Esophagus squamous epithelium (tissue), 5 donors: ENCODE measurements around the gene UGT2B15. TPM values are rescaled to one million over a fixed set of nuclear protein-coding genes. Genes with fewer than 3 reads are reported as not detected.
"Not testable (repeated sequence)": the region's sequence is repeated elsewhere in the genome, so short reads cannot be mapped to it uniquely, and the experiment has no call there.

ENCODE experiments used
- DNase-seq: peaks from one replicate; lab custom pipeline; 2025; lab: John Stamatoyannopoulos, UW
- H3K27ac ChIP-seq, 4 donors: fragments of 200-600 bp; sonication (generic); one replicate each; pipeline ENCODE4 v1.5.1; 2016 to 2019; ENCODE audit warnings: mild to moderate bottlenecking in 1 of 4
- H3K27me3 ChIP-seq, 4 donors: fragments of 200-600 bp; sonication (generic); 1 replicate in 3 of 4; 2 replicates in 1 of 4; pipeline versions ENCODE4 v1.5.1 to v1.6.0; 2017 to 2021; ENCODE audit warnings: antibody characterized with exemption in 1 of 4
- H3K36me3 ChIP-seq, 3 donors: fragments of 200-600 bp; sonication (generic); one replicate each; pipeline ENCODE4 v1.5.1; 2016 to 2019
- H3K4me1 ChIP-seq, 3 donors: fragments of 200-600 bp; sonication (generic); one replicate each; pipeline ENCODE4 v1.5.1; 2017 to 2019
- H3K4me3 ChIP-seq, 4 donors: fragments of 200-600 bp; sonication (generic); 1 replicate in 3 of 4; 2 replicates in 1 of 4; pipeline ENCODE4 v1.5.1; 2016 to 2019; ENCODE audit warnings: mild to moderate bottlenecking in 2 of 4, moderate library complexity in 1 of 4
- H3K9me3 ChIP-seq, 3 donors: fragments of 200-600 bp; sonication (generic); one replicate each; pipeline ENCODE4 v1.5.1; 2016 to 2019
- POLR2A ChIP-seq, 4 donors: fragments of 450-650 bp; IDR thresholded peaks; one replicate each; pipeline ENCODE4 v1.6.1; 2017; ENCODE audit warnings: antibody characterized with exemption in 4 of 4, mild to moderate bottlenecking in 4 of 4, moderate library complexity in 3 of 4
- WGBS, 2 donors: methylation state at CpG; one replicate each; pipeline ENCODE4 v1.1.5; 2018; 5-methylcytosine and 5-hydroxymethylcytosine counted together
- intact Hi-C: fragments of 100-400 bp; cut with DNase I; formaldehyde crosslinking; loops from one replicate; pipeline ENCODE4 v1.15.0; 2022
- total RNA-seq, 4 donors: library from RNA; depleted of rRNA; stranded (reverse); fragments of >200 nt; gene quantifications; one replicate each; pipeline ENCODE4 v1.1.0, GENCODE V29; 2016
- TF ChIP-seq, protein P1 (sequence below), 6 experiments: fragments of 450-650 bp in 4 of 6; fragments of 200-600 bp in 2 of 6; sonication (generic) in 2 of 6; IDR thresholded peaks; one replicate each; pipeline ENCODE4 v1.5.1; 2016 to 2019; ENCODE audit warnings: antibody characterized with exemption in 6 of 6, mild to moderate bottlenecking in 4 of 6, moderate library complexity in 4 of 6
- donor health status: DM: yes; HTN: yes; CAD: no.

UGT2B15 gene
- total RNA-seq, 4 donors from 2014 or later = not detected

DNA sequence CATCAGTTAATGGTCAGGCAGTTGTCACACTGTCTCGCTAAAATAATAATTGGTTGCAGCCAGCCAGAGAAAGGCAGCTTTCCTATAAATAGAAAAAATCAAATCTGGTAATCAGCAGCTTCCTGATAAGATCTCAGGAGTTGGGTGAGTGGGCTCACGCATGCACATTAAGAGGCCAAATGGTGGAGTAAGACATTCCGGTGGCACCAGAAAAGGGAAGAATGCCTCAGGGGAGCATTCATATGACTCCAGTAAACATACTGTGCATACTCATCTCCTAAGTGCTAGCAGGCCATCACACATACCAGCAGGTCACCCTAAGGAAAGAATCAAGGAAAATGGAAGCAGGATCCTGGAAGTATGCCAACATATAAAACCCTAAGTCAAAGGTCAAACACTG is 40.1 kb downstream of the UGT2B15 start:
- Histone ChIP-seq H3K4me1 (no peaks in the 10 kb centered on the region), H3K4me3 (no peak overlapping the region), H3K27ac (no peak overlapping the region), H3K36me3 (no peaks in the 10 kb centered on the region), H3K27me3 (no peaks in the 10 kb centered on the region), H3K9me3 (no peaks in the 10 kb centered on the region)
- WGBS, 2 donors = 82 to 90% methylated on average over 3 of the region's 3 CpGs
- intact Hi-C loops = no loop called here
- TF ChIP-seq, protein P1, sequence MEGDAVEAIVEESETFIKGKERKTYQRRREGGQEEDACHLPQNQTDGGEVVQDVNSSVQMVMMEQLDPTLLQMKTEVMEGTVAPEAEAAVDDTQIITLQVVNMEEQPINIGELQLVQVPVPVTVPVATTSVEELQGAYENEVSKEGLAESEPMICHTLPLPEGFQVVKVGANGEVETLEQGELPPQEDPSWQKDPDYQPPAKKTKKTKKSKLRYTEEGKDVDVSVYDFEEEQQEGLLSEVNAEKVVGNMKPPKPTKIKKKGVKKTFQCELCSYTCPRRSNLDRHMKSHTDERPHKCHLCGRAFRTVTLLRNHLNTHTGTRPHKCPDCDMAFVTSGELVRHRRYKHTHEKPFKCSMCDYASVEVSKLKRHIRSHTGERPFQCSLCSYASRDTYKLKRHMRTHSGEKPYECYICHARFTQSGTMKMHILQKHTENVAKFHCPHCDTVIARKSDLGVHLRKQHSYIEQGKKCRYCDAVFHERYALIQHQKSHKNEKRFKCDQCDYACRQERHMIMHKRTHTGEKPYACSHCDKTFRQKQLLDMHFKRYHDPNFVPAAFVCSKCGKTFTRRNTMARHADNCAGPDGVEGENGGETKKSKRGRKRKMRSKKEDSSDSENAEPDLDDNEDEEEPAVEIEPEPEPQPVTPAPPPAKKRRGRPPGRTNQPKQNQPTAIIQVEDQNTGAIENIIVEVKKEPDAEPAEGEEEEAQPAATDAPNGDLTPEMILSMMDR (IDR thresholded peaks at IDR 0.05) = no peak
- TF ChIP-seq POLR2A (IDR thresholded peaks at IDR 0.05) = no peak
- no peak for DNase-seq

DNA sequence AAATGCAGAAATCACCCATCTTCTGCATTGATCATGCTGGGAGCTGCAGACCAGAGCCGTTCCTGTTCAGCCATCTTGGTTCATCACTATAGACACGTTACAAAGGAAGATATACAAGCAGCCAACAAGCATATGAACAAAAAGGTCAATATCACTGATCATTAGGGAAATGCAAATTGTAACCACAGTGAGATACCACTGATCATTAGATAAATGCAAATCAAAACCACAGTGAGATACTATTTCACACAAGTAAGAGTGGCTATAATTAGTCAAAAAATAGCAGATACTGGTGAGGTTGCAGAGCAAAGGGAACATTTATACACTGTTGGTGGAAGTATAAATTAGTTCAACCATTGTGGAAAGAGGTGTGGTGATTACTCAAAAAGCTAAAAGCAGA is 47.7 kb downstream of the UGT2B15 start:
- H3K27me3 ChIP-seq, H3K9me3 ChIP-seq, H3K36me3 ChIP-seq, intact Hi-C loops, H3K4me3 ChIP-seq, H3K27ac ChIP-seq, DNase-seq, H3K4me1 ChIP-seq: not testable (repeated sequence)
- WGBS, 2 donors = 100% methylated on average over 1 of the region's 2 CpGs; no CpG with 5 or more reads in 1 of the 2 donors

DNA sequence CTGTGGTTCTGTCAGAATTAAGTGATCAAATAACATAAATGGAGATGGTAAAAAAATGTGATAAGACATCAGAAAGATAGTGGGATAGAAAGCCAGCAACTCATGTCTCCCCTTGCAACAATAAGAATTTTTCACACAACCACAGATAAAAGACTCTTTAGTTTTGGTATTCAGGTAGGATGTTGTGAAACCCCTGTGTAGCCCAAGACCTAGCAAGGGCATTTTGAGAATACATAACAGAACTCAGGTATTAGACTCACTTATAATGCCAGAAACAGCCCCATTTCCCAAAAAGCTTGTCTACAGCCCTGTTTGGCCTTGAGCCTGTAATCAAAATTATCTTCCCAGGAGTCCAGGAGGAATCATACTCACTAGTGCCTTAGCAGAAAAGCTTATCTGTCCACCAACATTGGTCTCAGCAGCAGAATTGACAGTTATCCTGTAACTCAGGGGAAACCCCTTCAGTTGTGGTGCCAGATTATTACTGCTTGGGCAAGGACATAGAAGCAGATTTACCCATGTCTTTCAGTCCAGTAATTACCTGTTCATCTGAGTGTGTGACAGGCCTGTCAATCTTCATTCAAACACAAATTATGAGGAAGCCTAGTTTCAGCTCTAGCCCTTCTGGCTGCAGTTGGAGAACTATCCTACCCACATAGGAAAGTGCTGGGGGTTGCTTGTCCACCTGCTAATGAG is 53.3 kb downstream of the UGT2B15 start:
- TF ChIP-seq POLR2A (IDR thresholded peaks at IDR 0.05) = no peak
- TF ChIP-seq, protein P1 (IDR thresholded peaks at IDR 0.05) = no peak
- Histone ChIP-seq H3K4me3 (no peak overlapping the region), H3K27me3 (no peaks in the 10 kb centered on the region), H3K36me3 (no peaks in the 10 kb centered on the region), H3K4me1 (no peaks in the 10 kb centered on the region), H3K27ac (no peak overlapping the region), H3K9me3 (no peaks in the 10 kb centered on the region)
- DNase-seq = no peak
- intact Hi-C loops = no loop called here

DNA sequence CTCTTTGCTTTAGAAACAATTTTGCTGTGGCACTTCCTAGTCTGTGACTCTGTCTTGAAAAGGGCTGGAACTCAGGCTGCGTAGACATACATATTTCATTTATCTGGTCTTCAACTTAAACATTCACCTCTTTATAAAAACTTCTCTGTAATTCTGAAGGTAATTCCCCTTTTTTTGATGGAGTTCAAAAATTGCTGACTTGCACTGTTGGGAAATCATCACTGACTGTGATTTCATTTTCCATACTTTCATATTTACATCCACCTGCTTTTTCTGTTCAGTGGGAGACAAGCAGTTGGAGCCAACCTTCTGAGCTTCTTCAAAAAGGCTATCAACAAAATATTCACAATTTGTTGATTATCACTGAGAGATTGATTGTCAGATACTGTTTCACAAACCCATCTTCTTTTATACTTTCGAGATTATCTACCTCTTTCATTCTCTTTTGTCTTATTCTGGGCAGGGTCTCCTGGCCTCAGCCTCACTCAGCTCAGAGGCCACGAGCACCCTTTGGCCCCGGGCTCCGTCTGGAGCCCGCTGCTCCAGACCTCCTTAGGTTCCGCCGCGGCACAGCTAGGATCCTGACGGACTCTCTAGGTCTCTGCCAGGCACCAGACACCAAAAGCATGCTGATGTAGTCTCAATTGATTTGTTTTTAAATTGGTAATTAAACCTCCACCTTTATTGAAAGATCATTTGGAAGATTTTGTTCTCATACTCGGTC is 54.6 kb downstream of the UGT2B15 start:
- Histone ChIP-seq H3K4me1 (no peaks in the 10 kb centered on the region), H3K27me3 (no peaks in the 10 kb centered on the region), H3K4me3 (no peak overlapping the region), H3K36me3 (no peaks in the 10 kb centered on the region), H3K9me3 (no peaks in the 10 kb centered on the region), H3K27ac (no peak overlapping the region)
- intact Hi-C loops = no loop called here
- WGBS, 2 donors = 90 to 95% methylated on average over 5 to 11 of the region's 11 CpGs
- no peak for DNase-seq
- no peak for TF ChIP-seq POLR2A (IDR thresholded peaks at IDR 0.05)
- TF ChIP-seq, protein P1 (IDR thresholded peaks at IDR 0.05) = no peak

DNA sequence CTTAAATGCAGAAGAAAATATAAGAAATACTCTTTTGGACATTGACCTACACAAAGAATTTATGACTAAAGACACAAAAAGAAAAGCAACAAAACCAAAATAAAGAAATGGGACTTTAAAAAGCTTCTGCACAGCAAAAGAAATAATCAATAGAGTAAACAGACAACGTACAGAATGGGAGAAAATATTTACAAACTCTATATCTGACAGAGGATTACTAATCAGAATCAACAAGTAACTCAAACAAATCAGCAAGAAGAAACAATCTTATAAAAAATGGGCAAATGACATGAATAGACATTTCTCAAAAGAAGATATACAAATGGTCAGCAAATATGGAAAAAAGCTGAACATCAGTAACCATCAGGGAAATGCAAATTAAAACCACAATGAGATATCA is 56.7 kb downstream of the UGT2B15 start:
- H3K27ac ChIP-seq = no peak overlapping the region
- intact Hi-C loops = no loop called here
- TF ChIP-seq, protein P1 (IDR thresholded peaks at IDR 0.05) = no peak
- no peak for TF ChIP-seq POLR2A (IDR thresholded peaks at IDR 0.05)

More for the DNA sequence above, 56.7 kb downstream of the UGT2B15 start:
- 21 to 34% methylated on average over 1 of the region's 1 CpG for WGBS, 2 donors
- DNase-seq = no peak
- H3K9me3 ChIP-seq = no peaks in the 10 kb centered on the region
- H3K36me3 ChIP-seq = no peaks in the 10 kb centered on the region
- H3K4me3 ChIP-seq = no peak overlapping the region
- H3K4me1 ChIP-seq = no peaks in the 10 kb centered on the region
- H3K27me3 ChIP-seq = no peaks in the 10 kb centered on the region
